Activated naive CD4-positive, alpha-beta T cell treated with anti-CD3 and anti-CD28 coated beads for 36 hours (primary cell): Measurements from ENCODE around the gene TULP1. TPM values are rescaled to one million over a fixed set of nuclear protein-coding genes. Genes with fewer than 3 reads are reported as not detected.
"Not testable (repeated sequence)": the region's sequence is repeated elsewhere in the genome, so short reads cannot be mapped to it uniquely, and the experiment has no call there.

Source experiments
- CTCF ChIA-PET: fragments of 350-600 bp; sonication (Branson Sonifier 250); formaldehyde crosslinking; loops from one replicate; lab custom pipeline; 2021; ENCODE audit warnings: antibody characterized with exemption; lab: Charles Lee
- DNase-seq: peaks from one replicate; pipeline ENCODE4 v3.0.0-alpha.2; 2020
- H3K27ac Mint-ChIP-seq: one replicate; pipeline ENCODE4 v1.8.0; 2021; ENCODE audit warnings: mild to moderate bottlenecking, mixed read lengths
- H3K27me3 Mint-ChIP-seq: one replicate; pipeline ENCODE4 v1.8.0; 2021; ENCODE audit warnings: low read depth, mixed read lengths
- H3K36me3 Mint-ChIP-seq: one replicate; pipeline ENCODE4 v1.8.0; 2021; ENCODE audit warnings: low read depth, mixed read lengths
- H3K4me1 Mint-ChIP-seq: one replicate; pipeline ENCODE4 v1.8.0; 2021; ENCODE audit warnings: low read depth, mixed read lengths
- H3K4me3 Mint-ChIP-seq: one replicate; pipeline ENCODE4 v1.8.0; 2021; ENCODE audit warnings: mild to moderate bottlenecking, moderate library complexity, mixed read lengths
- H3K9me3 Mint-ChIP-seq: one replicate; pipeline ENCODE4 v1.8.0; 2021; ENCODE audit warnings: mixed read lengths
- intact Hi-C: fragments of 100-400 bp; cut with micrococcal nuclease; formaldehyde crosslinking; loops from one replicate; pipeline ENCODE4 v1.15.1; 2023
- total RNA-seq, 2 experiments: library from RNA; stranded (reverse); gene quantifications; one replicate each; pipeline ENCODE4 v1.2.3, GENCODE V29; 2021

Gene TULP1
- total RNA-seq, 2 experiments from 2014 or later = not detected

DNA sequence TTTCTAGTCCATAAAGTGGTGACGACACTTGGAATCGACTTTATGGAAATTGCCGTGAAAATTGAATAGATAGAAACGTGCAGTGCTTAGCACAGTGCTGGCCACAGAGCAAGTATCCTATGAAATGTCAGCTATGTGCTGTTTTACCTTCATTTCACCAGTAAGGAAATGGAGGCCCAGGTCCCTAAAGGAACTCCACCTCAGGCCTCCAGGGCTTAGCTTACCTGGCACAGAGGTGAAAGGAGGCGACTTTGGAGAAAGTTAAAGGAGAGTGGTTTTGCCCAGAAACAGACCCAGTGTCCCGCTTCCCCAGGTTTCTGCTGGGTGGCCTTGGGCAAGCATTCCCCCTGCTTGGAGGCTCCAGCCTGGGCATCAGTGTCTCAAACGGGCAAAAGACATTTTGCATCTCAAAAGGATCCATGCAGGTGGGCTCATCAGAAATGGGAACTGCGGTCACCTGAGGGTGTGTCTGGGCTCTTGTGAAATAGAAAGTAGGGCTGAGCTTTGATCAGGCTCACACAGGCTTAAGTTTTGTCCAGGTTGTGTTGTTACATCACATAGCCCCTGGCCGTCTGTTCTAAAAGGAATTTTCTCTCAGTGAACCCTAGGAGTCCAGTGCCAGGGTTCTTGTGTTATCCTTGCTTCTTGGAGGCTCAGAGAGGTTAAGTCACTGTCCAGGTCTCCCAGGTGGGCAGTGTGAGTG lies 6.8 kb upstream of the TULP1 start:
- CTCF ChIA-PET = interaction anchor here (9.9 kb wide), 1 partner anchor 218 kb away, joined by 117 read pairs; the partner anchor contains the start of gene ARMC12
- Mint-ChIP-seq H3K4me3 (no peak overlapping the region), H3K27me3 (no peaks in the 10 kb centered on the region), H3K27ac (no peak overlapping the region), H3K36me3 (no peaks in the 10 kb centered on the region), H3K9me3 (no peaks in the 10 kb centered on the region), H3K4me1 (peaks cover 5% of the 10 kb centered on the region)
- no peak for DNase-seq
- intact Hi-C loops = loop anchor here (5.0 to 10.0 kb wide), 3 partner anchors 48 to 575 kb away; no protein-coding TSS in a partner anchor

- H3K36me3 Mint-ChIP-seq = no peaks in the 10 kb centered on the region
- CTCF ChIA-PET = interaction anchor here (9.9 kb wide), 1 partner anchor 219 kb away, joined by 117 read pairs; the partner anchor contains the start of gene ARMC12
- peaks cover 5% of the 10 kb centered on the region for H3K4me1 Mint-ChIP-seq
- intact Hi-C loops = no loop called here
- no peaks in the 10 kb centered on the region for H3K9me3 Mint-ChIP-seq
- no peak overlapping the region for H3K4me3 Mint-ChIP-seq
- H3K27me3 Mint-ChIP-seq = no peaks in the 10 kb centered on the region
- no peak overlapping the region for H3K27ac Mint-ChIP-seq
- DNase-seq = no peak
Measured at GRCh38 chr6:35518566-35519312, 6.0 kb upstream of the TULP1 start.

DNA sequence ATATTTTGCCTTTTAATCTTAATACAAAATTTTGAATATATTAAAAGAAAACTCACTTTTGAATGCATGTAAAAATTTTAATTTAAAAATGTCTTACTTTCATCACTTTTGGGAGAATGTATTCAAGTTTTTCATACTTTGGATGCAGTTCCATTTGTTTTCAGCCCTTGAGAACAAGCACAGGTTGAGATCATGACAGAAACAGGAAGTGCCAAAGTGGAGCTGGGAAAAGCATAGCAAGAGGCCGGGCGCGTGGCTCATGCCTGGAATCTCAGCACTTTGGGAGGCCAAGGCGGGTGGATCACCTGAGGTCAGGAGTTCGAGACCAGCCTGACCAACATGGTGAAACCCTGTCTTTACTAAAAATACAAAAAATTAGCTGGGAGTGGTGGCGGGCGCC lies 5.3 kb upstream of the TULP1 start:
- H3K27me3 Mint-ChIP-seq, H3K4me1 Mint-ChIP-seq, H3K36me3 Mint-ChIP-seq, H3K9me3 Mint-ChIP-seq, H3K27ac Mint-ChIP-seq, intact Hi-C loops, H3K4me3 Mint-ChIP-seq, DNase-seq: not testable (repeated sequence)
- CTCF ChIA-PET = interaction anchor here (0.6 to 9.9 kb wide), 4 partner anchors 30 to 220 kb away, joined by 3 to 117 read pairs (median 3); partner anchors contain the start of gene ARMC12

- no peak for DNase-seq
- Mint-ChIP-seq H3K36me3 (no peaks in the 10 kb centered on the region), H3K4me1 (no peaks in the 10 kb centered on the region), H3K27me3 (no peaks in the 10 kb centered on the region), H3K9me3 (no peaks in the 10 kb centered on the region), H3K27ac (no peak overlapping the region), H3K4me3 (no peak overlapping the region)
- intact Hi-C loops = no loop called here
- CTCF ChIA-PET = interaction anchor here (0.6 to 1.3 kb wide), 3 partner anchors 46 to 221 kb away, joined by 3 to 4 read pairs (median 4); no protein-coding TSS in a partner anchor
Measured at GRCh38 chr6:35516712-35517111, 4.0 kb upstream of the TULP1 start.

DNA sequence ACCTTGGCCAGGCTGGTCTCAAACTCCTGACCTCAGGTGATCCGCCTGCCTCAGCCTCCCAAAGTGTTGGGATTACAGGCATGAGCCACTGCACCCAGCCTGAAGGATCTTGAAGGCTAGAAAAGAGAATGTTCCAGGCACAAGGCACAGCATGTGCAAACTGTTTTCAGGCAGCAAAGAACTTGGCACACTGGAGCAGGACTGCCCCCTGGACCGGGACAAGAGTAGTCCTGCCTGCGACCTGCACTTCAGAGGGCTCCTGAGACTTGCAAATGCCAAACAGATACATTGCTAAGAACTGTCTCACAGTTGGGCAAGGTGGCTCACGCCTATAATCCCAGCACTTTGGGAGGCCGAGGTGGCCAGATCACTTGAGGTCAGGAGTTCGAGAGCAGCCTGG lies 3.2 kb upstream of the TULP1 start:
- H3K27me3 Mint-ChIP-seq, CTCF ChIA-PET, H3K4me1 Mint-ChIP-seq, intact Hi-C loops, H3K4me3 Mint-ChIP-seq, H3K36me3 Mint-ChIP-seq, DNase-seq, H3K27ac Mint-ChIP-seq, H3K9me3 Mint-ChIP-seq: not testable (repeated sequence)

DNA sequence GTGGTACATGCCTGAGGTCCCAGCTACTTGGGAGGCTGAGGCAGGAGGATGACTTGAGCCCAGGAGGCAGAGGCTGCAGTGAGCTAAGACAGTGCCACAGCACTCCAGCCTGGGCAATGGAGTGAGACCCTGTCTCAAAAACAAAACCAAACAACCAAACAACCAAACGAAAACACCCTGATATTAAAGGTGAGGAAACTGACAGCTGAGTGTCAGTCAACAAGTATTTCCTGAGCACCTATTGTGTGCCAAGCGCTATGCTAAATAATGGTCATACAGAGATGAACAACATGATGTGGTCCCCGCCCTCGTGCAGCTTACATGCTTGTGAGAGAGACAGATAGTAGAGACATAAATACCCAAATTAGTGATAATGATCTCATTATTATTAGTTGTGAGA lies 1.9 kb upstream of the TULP1 start:
- intact Hi-C loops = no loop called here
- Mint-ChIP-seq H3K36me3 (no peaks in the 10 kb centered on the region), H3K4me3 (no peak overlapping the region), H3K4me1 (no peaks in the 10 kb centered on the region), H3K27ac (no peak overlapping the region), H3K9me3 (no peaks in the 10 kb centered on the region), H3K27me3 (peaks cover 7% of the 10 kb centered on the region)
- no peak for DNase-seq
- CTCF ChIA-PET = interaction anchor here (0.6 to 1.3 kb wide), 3 partner anchors 39 to 280 kb away, joined by 3 to 7 read pairs (median 4); no protein-coding TSS in a partner anchor

DNA sequence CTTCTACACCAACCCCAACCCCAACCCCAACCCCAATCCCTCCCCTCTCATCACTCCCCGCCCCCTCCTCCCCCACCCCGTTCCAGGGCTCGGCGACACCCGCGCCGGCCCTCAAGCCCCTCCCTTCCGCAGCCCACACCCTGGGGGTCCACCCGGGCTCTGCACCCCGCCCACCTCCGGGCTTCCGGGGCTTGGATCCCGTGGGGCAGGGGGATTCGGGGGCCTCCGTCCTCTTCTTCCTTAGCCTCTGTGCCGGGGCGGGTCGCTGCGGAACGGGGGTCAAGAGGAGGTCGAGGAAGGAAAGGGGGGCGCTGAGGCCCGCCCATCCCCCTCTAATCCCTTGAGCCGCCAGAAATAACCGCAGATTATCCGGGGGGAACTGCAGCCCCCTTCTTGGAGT lies 690 bp downstream of the TULP1 start:
- no peaks in the 10 kb centered on the region for H3K36me3 Mint-ChIP-seq
- no peaks in the 10 kb centered on the region for H3K9me3 Mint-ChIP-seq
- H3K4me3 Mint-ChIP-seq = no peak overlapping the region
- H3K27me3 Mint-ChIP-seq = peaks cover 7% of the 10 kb centered on the region
- H3K27ac Mint-ChIP-seq = no peak overlapping the region
- DNase-seq = no peak
- H3K4me1 Mint-ChIP-seq = no peaks in the 10 kb centered on the region
- CTCF ChIA-PET = interaction anchor here (1.2 kb wide), 1 partner anchor 11 kb away, joined by 3 read pairs; no protein-coding TSS in a partner anchor
- intact Hi-C loops = no loop called here

DNA sequence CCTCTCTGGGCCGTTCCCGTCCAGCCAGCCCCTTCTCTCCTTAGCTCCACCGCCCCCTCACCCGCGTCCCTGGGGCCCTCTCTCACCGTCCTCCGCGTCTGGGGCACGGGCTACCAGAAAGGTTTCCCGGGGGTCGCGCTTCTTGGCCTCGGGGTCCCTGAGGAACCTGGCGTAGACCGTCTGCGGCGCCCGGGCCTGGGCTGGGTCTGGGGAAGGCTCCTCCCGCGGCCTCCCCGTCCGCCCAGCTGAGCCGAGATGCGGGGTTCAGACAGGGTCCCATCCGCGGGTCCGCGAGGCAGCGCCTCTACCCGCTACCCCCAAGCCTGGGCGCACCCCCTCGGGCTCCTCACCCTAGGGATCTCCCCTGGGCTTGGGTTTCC lies 1.1 kb downstream of the TULP1 start:
- CTCF ChIA-PET = interaction anchor here (1.2 kb wide), 1 partner anchor 11 kb away, joined by 3 read pairs; no protein-coding TSS in a partner anchor
- H3K36me3 Mint-ChIP-seq = no peaks in the 10 kb centered on the region
- no peaks in the 10 kb centered on the region for H3K9me3 Mint-ChIP-seq
- intact Hi-C loops = no loop called here
- no peak overlapping the region for H3K4me3 Mint-ChIP-seq
- no peak overlapping the region for H3K27ac Mint-ChIP-seq
- DNase-seq = no peak
- H3K27me3 Mint-ChIP-seq = peaks cover 7% of the 10 kb centered on the region
- no peaks in the 10 kb centered on the region for H3K4me1 Mint-ChIP-seq

GRCh38 chr6:35510916-35511561 lies 1.7 kb downstream of the TULP1 start:
- no peaks in the 10 kb centered on the region for H3K9me3 Mint-ChIP-seq
- H3K27ac Mint-ChIP-seq = no peak overlapping the region
- CTCF ChIA-PET = interaction anchor here (1.2 kb wide), 1 partner anchor 12 kb away, joined by 3 read pairs; no protein-coding TSS in a partner anchor

GRCh38 chr6:35508542-35508941 lies 4.2 kb downstream of the TULP1 start:
- Mint-ChIP-seq H3K4me1 (no peaks in the 10 kb centered on the region), H3K9me3 (no peaks in the 10 kb centered on the region), H3K36me3 (no peaks in the 10 kb centered on the region), H3K27ac (no peak overlapping the region), H3K27me3 (peaks cover 7% of the 10 kb centered on the region), H3K4me3 (no peak overlapping the region)
- intact Hi-C loops = no loop called here
- CTCF ChIA-PET = interaction anchor here (1.2 to 1.9 kb wide), 2 partner anchors 13 to 14 kb away, joined by 4 to 5 read pairs; no protein-coding TSS in a partner anchor
- DNase-seq = no peak

More at GRCh38 chr6:35510916-35511561, 1.7 kb downstream of the TULP1 start:
- Mint-ChIP-seq H3K36me3 (no peaks in the 10 kb centered on the region), H3K4me3 (no peak overlapping the region), H3K27me3 (peaks cover 7% of the 10 kb centered on the region), H3K4me1 (no peaks in the 10 kb centered on the region)
- DNase-seq = no peak
- intact Hi-C loops = no loop called here

DNA sequence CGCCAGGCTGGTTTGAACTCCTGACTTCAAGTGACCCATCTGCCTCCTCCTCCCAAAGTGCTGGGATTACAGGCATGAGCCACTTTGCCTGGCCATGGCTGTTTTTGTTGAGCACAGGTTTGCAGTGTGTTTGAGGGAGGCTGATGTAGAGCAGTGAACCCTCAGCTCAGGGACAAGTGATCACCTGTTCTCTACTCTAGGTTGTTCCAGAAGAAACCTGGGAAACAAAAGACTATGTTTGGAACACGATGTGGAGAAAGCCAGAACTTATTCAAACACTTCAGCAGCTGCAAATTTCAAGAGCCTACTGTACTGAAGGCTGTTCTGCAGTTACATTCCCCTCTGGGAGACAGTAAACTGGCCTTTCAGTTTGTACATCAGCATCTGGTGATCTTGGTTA lies 4.7 kb downstream of the TULP1 start:
- DNase-seq = no peak
- intact Hi-C loops = no loop called here
- no peaks in the 10 kb centered on the region for H3K9me3 Mint-ChIP-seq
- no peaks in the 10 kb centered on the region for H3K4me1 Mint-ChIP-seq
- peaks cover 11% of the 10 kb centered on the region for H3K27me3 Mint-ChIP-seq
- CTCF ChIA-PET = interaction anchor here (1.2 to 1.9 kb wide), 2 partner anchors 13 to 14 kb away, joined by 4 to 5 read pairs; no protein-coding TSS in a partner anchor
- no peak overlapping the region for H3K27ac Mint-ChIP-seq
- H3K36me3 Mint-ChIP-seq = no peaks in the 10 kb centered on the region
- no peak overlapping the region for H3K4me3 Mint-ChIP-seq

- Mint-ChIP-seq H3K9me3 (no peaks in the 10 kb centered on the region), H3K27ac (no peak overlapping the region), H3K4me1 (no peaks in the 10 kb centered on the region), H3K36me3 (no peaks in the 10 kb centered on the region), H3K4me3 (no peak overlapping the region), H3K27me3 (peaks cover 11% of the 10 kb centered on the region)
- DNase-seq = no peak
- intact Hi-C loops = no loop called here
- CTCF ChIA-PET = interaction anchor here (1.9 kb wide), 1 partner anchor 15 kb away, joined by 5 read pairs; no protein-coding TSS in a partner anchor
Measured at GRCh38 chr6:35507221-35507620, 5.5 kb downstream of the TULP1 start.
